PC-9 (cell line): ENCODE data around the gene AKAP8L. TPM values are rescaled to one million over a fixed set of nuclear protein-coding genes. Genes with fewer than 3 reads are reported as not detected.

Source experiments
- BruUV-seq: library from RNA; stranded (reverse); fragments of 400-500 nt; replicated peaks from 2 replicates; lab custom pipeline; 2021; lab: Mats Ljungman, UMichigan
- CTCF ChIA-PET: fragments of 300-600 bp; sonication (Branson Sonifier 250); formaldehyde crosslinking; loops from one replicate; lab custom pipeline; 2022; ENCODE audit warnings: antibody characterized with exemption; lab: Charles Lee
- POLR2A ChIA-PET: fragments of 300-600 bp; sonication (Branson Sonifier 250); formaldehyde crosslinking; loops from one replicate; lab custom pipeline; 2022; ENCODE audit warnings: antibody characterized with exemption; ENCODE audit not compliant: unreplicated experiment; lab: Charles Lee
- DNase-seq, 2 experiments: peaks; one replicate each; pipeline versions ENCODE4 v3.0.0 to v3.0.0-alpha.2; 2015 to 2022; ENCODE audit warnings: mixed read lengths in 1 of 2
- H2AFZ ChIP-seq: fragments of 200-600 bp; sonication (generic); 2 replicates; pipeline ENCODE4 v1.8.1; 2017; ENCODE audit warnings: antibody characterized with exemption
- H3F3A ChIP-seq: fragments of 200-600 bp; sonication (generic); 2 replicates; pipeline ENCODE4 v1.8.1; 2017; ENCODE audit warnings: antibody characterized with exemption, mild to moderate bottlenecking, low read depth; ENCODE audit not compliant: insufficient read depth
- H3K27ac ChIP-seq: fragments of 200-600 bp; sonication (generic); 2 replicates; pipeline ENCODE4 v1.6.1; 2016; ENCODE audit warnings: mixed run types
- H3K27me3 ChIP-seq: fragments of 200-600 bp; sonication (generic); 2 replicates; pipeline ENCODE4 v1.6.1; 2016; ENCODE audit warnings: low read depth, mixed run types; ENCODE audit not compliant: insufficient read depth
- H3K36me3 ChIP-seq: fragments of 200-600 bp; sonication (generic); 2 replicates; pipeline ENCODE4 v1.6.1; 2016; ENCODE audit warnings: low read depth, mixed run types
- H3K4me1 ChIP-seq: fragments of 200-600 bp; sonication (generic); replicated peaks from 2 replicates; pipeline ENCODE4 v1.6.1; 2016; ENCODE audit warnings: mixed run types; ENCODE audit not compliant: insufficient read depth
- H3K4me2 ChIP-seq: fragments of 200-600 bp; sonication (generic); 2 replicates; pipeline ENCODE4 v1.6.1; 2017; ENCODE audit warnings: mixed run types
- H3K4me3 ChIP-seq: fragments of 200-600 bp; sonication (generic); 2 replicates; pipeline ENCODE4 v1.6.1; 2016; ENCODE audit warnings: mixed run types
- H3K79me2 ChIP-seq: fragments of 200-600 bp; sonication (generic); 2 replicates; pipeline ENCODE4 v1.6.1; 2017; ENCODE audit warnings: low read depth, mixed run types
- H3K9me2 ChIP-seq: fragments of 200-600 bp; sonication (generic); 2 replicates; pipeline ENCODE4 v1.8.1; 2017; ENCODE audit warnings: mild to moderate bottlenecking; ENCODE audit not compliant: insufficient read depth
- H3K9me3 ChIP-seq: fragments of 200-600 bp; sonication (generic); 2 replicates; pipeline ENCODE4 v1.8.1; 2016; ENCODE audit warnings: low read depth; ENCODE audit not compliant: insufficient read depth
- H4K20me1 ChIP-seq: fragments of 200-600 bp; sonication (generic); 2 replicates; pipeline ENCODE4 v1.8.1; 2017; ENCODE audit not compliant: insufficient read depth
- EZH2 ChIP-seq: fragments of 200-600 bp; sonication (generic); IDR thresholded peaks from 2 replicates; pipeline ENCODE4 v1.8.0; 2017; ENCODE audit warnings: antibody characterized with exemption, low read depth
- intact Hi-C: fragments of 100-400 bp; cut with micrococcal nuclease; formaldehyde crosslinking; loops from one replicate; pipeline ENCODE4 v1.10.0; 2022; ENCODE audit not compliant: unreplicated experiment
- total RNA-seq: library from RNA; stranded (reverse); gene quantifications from 2 replicates; pipeline ENCODE4 v1.2.3, GENCODE V29; 2021
- TF ChIP-seq, protein P1 (sequence below): fragments of 200-600 bp; sonication (generic); conservative IDR thresholded peaks from 2 replicates; pipeline ENCODE4 v1.6.1; 2017; ENCODE audit warnings: mixed run types, antibody characterized with exemption, mild to moderate bottlenecking, moderate library complexity

AKAP8L gene
- total RNA-seq, 1 experiment from 2014 or later, result 49.9 TPM

DNA sequence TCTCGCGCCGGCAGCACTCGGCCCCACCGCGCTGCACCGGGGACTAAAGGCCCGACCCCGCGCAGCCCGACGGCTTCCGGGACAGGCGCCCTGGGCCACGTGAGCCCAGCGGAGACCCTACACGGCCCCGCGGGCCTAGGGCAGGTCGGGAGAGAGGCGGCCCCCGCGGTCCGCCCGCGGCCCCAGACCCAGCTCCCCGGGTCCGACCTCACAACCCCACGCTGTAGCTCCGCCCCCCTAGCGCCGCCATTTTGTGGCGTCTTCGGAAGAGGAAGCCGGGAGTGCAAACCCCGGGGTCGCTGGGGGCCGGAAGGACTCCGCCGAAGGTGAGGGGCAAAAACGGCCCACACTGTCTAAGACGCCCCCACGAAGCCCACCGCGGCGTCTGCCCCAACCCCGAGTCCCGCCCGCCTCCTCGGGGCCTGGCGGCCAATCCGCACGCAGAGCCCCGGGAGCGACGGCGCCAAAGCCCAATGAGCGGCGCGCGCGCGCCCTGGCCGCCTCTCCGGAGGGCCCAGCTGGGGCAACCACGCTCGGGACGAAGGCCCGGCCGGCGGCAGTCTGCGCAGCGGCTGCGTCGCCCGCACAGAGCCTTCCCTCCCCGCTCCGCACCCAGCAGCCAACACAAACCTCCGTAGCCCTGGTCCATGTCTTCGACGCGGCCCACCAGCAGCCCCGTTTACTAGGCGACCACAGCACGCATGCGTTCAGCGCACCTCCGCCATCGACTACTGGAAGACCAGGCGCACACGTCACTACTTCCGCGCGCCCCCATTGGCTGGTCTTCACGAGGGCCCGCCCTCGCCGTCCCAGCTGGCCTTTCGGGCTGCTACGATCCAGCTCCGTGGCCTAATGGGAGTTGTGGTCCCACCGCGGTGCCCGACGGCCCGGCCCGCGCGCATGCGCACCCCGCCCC lies 39.4 kb downstream of the AKAP8L start, which contains the start of gene AKAP8:
TSS of gene AKAP8 (minus strand) at position 705 of the 916 bp plus-strand sequence. CDS start at position 649, 56 bp downstream.
- intact Hi-C loops, result loop anchor here (2.0 kb wide), 1 partner anchor 39 kb away; the partner anchor contains the start of gene AKAP8L
- peak within 1 kb of the TSS; percentile 81 for H2AFZ ChIP-seq
- TF ChIP-seq, protein P1, sequence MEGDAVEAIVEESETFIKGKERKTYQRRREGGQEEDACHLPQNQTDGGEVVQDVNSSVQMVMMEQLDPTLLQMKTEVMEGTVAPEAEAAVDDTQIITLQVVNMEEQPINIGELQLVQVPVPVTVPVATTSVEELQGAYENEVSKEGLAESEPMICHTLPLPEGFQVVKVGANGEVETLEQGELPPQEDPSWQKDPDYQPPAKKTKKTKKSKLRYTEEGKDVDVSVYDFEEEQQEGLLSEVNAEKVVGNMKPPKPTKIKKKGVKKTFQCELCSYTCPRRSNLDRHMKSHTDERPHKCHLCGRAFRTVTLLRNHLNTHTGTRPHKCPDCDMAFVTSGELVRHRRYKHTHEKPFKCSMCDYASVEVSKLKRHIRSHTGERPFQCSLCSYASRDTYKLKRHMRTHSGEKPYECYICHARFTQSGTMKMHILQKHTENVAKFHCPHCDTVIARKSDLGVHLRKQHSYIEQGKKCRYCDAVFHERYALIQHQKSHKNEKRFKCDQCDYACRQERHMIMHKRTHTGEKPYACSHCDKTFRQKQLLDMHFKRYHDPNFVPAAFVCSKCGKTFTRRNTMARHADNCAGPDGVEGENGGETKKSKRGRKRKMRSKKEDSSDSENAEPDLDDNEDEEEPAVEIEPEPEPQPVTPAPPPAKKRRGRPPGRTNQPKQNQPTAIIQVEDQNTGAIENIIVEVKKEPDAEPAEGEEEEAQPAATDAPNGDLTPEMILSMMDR, result no peak
- TF ChIP-seq EZH2, result no peak
- no peaks in the 10 kb centered on the region for H3K9me3 ChIP-seq
- no peaks in the 10 kb centered on the region for H3K9me2 ChIP-seq
- H3K79me2 ChIP-seq, result peaks cover 50% of the 10 kb centered on the region
- no peaks in the 10 kb centered on the region for H3K36me3 ChIP-seq
- H3K4me2 ChIP-seq, result peak within 1 kb of the TSS; percentile 78
- peaks cover 40% of the 10 kb centered on the region for H3F3A ChIP-seq
- peak within 1 kb of the TSS; percentile 78 for H3K4me3 ChIP-seq
- CTCF ChIA-PET, result interaction anchor here (0.6 to 1.6 kb wide), 3 partner anchors 40 to 185 kb away, joined by 3 to 6 read pairs (median 5); partner anchors contain the start of gene AKAP8L
- H3K4me1 ChIP-seq, result peaks cover 22% of the 10 kb centered on the region
- peaks cover 35% of the 10 kb centered on the region for H4K20me1 ChIP-seq
- BruUV-seq, result no TSS peak
- peak within 1 kb of the TSS; percentile 87 for H3K27ac ChIP-seq
- DNase-seq, result peak; percentile 97 to 98
- POLR2A ChIA-PET, result interaction anchor here (0.5 to 2.3 kb wide), 12 partner anchors 8 to 458 kb away, joined by 3 to 19 read pairs (median 4); partner anchors contain the start of gene AKAP8L
- no peaks in the 10 kb centered on the region for H3K27me3 ChIP-seq

DNA sequence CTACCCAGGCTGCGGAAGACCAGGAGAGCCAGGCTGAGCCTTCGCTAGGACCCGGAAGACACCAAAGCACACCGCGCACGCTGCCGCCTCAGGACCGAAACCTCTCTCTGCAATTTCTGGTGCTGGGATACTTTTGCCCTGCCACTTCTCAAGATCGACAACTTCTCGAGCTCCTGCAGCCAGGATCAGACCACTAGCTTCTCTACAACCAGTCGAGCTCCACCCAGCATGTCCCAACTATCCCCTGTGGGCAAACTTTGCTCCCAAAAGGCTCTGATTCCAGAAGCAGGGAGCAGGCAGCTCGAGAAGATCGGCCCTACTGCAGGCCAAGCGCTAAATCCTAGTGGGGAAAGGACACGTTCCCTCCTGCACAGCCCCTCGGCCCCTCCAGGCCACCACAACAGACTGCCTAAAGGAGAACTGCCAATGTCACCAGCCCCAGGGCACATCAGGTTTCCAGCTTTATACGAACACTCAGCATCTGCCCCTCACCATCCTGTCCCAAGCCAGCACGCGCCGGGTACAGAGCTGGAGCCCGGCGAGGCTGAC lies 40.2 kb downstream of the AKAP8L start:
- Histone ChIP-seq H3K4me3 (peak overlapping the region; percentile 78), H3K9me3 (no peaks in the 10 kb centered on the region), H3K36me3 (no peaks in the 10 kb centered on the region), H3K27ac (peak overlapping the region; percentile 87), H3K27me3 (no peaks in the 10 kb centered on the region), H3K79me2 (peaks cover 58% of the 10 kb centered on the region), H3K4me2 (peak overlapping the region; percentile 77), H3F3A (peaks cover 40% of the 10 kb centered on the region), H4K20me1 (peaks cover 43% of the 10 kb centered on the region), H3K9me2 (no peaks in the 10 kb centered on the region), H2AFZ (peak overlapping the region; percentile 78), H3K4me1 (peaks cover 22% of the 10 kb centered on the region)
- peak; percentile 41 to 53 for DNase-seq
- BruUV-seq, result TSS peak; percentile 49
- POLR2A ChIA-PET, result interaction anchor here (0.6 to 2.3 kb wide), 10 partner anchors 8 to 689 kb away, joined by 3 to 19 read pairs (median 5); partner anchors contain the start of gene AKAP8L
- TF ChIP-seq, protein P1, result no peak
- TF ChIP-seq EZH2, result no peak
- CTCF ChIA-PET, result interaction anchor here (0.6 kb wide), 1 partner anchor 185 kb away, joined by 3 read pairs; no protein-coding TSS in a partner anchor
- intact Hi-C loops, result loop anchor here (1.0 to 2.0 kb wide), 2 partner anchors 40 to 178 kb away; partner anchors contain the start of gene AKAP8L

DNA sequence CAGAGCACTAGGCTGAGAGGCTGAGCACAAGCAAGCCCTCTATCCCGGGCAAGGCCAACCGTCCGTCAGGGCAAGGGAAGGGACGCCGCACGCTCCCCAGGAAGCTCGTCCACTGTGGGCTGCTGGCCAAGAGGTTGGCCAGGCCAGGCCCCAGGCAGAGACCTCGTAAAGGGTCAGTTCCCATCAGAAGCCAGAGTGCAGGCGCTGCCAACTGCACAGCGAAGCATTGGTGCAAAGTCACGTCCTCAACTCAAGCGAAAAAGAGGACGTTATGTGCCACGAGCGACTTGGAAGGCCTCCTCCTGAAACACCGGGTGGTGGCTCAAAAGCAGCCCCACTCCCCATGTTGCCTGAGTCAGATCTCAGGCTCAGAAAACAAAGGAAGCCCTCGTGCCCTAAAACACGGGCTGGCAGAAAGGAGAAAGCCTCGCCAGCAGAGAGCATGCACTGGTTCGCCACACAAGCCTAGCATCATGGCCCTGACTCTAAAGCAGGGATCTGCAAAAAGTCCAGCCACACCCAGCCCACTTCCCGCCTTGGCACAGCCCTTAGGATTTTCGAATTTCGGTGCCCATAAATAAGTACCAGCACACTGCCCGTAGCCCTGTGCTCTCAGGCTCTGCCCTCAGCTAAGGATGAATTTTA lies 43.9 kb downstream of the AKAP8L start:
- Histone ChIP-seq H3F3A (peaks cover 18% of the 10 kb centered on the region; the same call in 1 of the 2 replicates), H3K27ac (no peak overlapping the region), H3K4me3 (no peak overlapping the region), H3K9me2 (no peaks in the 10 kb centered on the region), H3K4me2 (no peak overlapping the region), H4K20me1 (peaks cover 67% of the 10 kb centered on the region), H3K36me3 (peaks cover 25% of the 10 kb centered on the region; the same call in 1 of the 2 replicates), H3K79me2 (peaks cover 81% of the 10 kb centered on the region), H3K27me3 (no peaks in the 10 kb centered on the region), H3K9me3 (no peaks in the 10 kb centered on the region), H2AFZ (no peak overlapping the region), H3K4me1 (peaks cover 13% of the 10 kb centered on the region)
- POLR2A ChIA-PET, result no interaction called here
- no peak for TF ChIP-seq EZH2
- TF ChIP-seq, protein P1, result no peak
- CTCF ChIA-PET, result no interaction called here
- no peak for DNase-seq
- intact Hi-C loops, result no loop called here
- BruUV-seq, result no TSS peak
